GM23248 (cell line): ENCODE data around the gene GBGT1.

Experiments used
- EZH2 ChIP-seq: fragments of 200-600 bp; sonication (generic); IDR thresholded peaks from 2 replicates; pipeline ENCODE4 v1.6.1; 2018; ENCODE audit warnings: antibody characterized with exemption, mild to moderate bottlenecking; ENCODE audit not compliant: insufficient read depth, poor library complexity, severe bottlenecking
- EZH2phosphoT487 ChIP-seq: fragments of 200-600 bp; sonication (generic); IDR thresholded peaks from 2 replicates; pipeline ENCODE4 v1.6.1; 2018; ENCODE audit warnings: antibody characterized with exemption, moderate library complexity, mild to moderate bottlenecking, low read depth; ENCODE audit not compliant: insufficient read depth

DNA sequence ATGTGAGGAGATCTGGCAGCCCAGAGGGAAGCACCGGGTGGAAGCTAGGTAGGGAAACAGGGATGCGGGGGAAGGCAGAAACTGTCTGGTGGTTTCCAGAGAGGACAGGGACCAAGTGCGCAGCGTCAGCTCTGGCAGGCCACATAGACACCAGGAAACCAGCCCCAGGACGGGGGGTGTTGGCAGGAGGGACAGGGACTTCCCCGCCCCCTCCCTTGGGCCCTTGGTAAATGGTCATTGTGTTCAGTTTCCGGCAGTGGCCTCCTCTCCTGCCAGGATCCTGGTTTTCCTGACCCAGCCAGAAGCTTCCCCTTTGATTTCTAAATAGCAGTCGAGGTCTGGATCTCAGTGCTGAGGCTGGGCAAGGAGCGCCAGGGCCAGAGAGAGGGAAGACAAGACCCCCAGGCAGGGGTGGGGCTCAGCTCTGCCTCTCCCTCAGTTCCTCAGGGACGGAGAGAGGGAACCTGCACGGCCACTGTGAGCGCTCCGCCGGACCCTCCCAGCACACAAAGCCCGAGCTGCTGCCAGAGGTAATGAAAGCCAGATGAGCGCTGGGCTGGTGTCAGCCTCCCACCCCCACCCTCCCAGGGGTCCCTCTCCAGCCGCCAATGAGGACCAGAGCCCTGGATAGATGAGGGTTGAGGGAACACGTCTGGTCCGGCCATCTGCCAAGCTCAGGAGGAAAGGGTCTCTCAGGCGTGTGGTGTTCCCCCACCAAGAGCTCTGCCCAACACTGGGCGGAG is 44.4 kb downstream of the GBGT1 start:
- TF ChIP-seq EZH2phosphoT487, result no peak
- TF ChIP-seq EZH2, result no peak
